ENCODE data around the gene STARD3NL.

The STARD3NL gene

DNA sequence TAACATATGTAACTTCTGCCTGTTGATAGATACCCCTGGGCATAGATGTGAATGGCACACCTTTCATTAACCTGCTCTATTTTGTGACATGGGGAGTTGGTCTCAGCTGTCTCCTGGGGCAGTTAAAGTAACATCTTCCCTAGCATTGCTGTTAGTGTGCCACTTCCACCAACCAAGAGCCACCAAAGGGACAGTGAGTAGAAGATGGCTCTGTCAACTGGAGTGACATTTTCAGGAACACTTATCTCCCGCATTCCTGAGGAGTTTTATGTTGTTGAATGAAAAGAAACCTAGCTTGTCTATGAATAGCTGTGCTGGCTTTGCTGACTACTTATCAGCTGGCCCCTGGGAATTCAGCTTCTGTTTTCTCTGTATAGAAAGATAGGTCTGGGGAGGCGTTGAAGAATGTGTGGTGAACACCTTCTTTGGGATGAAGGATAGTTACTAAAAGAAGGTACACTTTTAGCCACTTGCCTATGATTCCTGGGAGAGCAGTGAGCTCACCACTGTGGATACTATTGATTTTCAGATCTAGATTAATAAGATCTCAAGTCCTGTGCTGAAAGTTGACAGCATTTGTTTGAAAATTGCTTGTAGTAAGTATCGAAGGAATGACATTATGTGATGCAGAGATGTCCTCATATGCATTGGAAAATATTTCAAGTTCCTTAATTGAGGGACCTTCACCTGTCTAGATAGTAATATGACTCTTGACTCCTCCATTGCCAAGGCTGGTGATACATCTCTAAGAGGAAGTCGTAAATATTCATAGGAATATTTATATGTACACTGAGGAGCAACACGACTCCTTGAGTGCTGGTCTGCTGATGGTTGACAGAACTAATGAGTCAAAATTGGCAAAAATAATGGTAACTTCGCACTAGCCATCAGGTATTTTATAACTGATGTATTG is 7.6 kb downstream of the STARD3NL start:
- DNase-seq (ENCODE audit: insufficient read length), result no peak
- TF ChIP-seq TAF1 (IDR thresholded peaks at IDR 0.05; ENCODE audit: borderline replicate concordance, low read depth, low read length) (no peak), POLR2A (IDR thresholded peaks at IDR 0.05; ENCODE audit: low read depth, low read length) (no peak), POLR2AphosphoS5 (IDR thresholded peaks at IDR 0.05; ENCODE audit: low read depth, low read length) (no peak)
- peak; percentile 40 for FAIRE-seq

DNA sequence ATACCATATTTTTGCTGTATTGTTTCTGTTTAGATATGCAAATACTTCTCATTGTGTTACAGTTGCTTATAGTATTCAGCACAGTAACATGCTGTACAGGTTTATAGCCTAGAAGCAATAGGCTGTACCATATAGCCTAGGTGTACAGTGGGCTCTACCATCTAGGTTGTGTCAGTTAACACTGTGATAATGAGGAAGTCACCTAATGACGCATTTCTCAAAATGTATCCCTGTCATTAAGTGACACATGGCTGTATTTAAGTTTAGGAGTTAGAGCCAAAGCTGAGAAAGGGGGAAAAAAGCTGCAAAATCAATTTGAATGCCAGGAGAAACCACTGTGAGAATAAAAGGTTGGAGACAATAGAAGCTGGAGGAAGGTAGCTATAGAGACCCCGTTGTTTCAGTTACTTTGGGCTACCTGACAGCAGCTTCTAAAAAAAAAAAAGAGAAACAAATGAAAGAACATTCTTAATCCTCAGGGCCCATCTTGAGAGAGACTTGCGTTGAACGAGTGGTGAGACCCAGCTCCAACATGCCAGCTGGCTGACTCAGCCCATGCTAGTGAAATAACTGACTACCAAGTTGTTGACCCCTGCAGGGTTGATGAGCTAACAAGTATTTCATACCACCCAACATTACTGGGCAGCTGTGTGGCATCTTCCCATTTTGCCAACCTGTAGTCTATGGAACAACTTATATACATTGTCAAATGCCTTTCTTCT is 8.7 kb downstream of the STARD3NL start:
- no peak for TF ChIP-seq POLR2AphosphoS5 (IDR thresholded peaks at IDR 0.05; ENCODE audit: low read depth, low read length)
- no peak for TF ChIP-seq POLR2A (IDR thresholded peaks at IDR 0.05; ENCODE audit: low read depth, low read length)
- TF ChIP-seq TAF1 (IDR thresholded peaks at IDR 0.05; ENCODE audit: borderline replicate concordance, low read depth, low read length), result no peak
- peak; percentile 53 for FAIRE-seq
- DNase-seq (ENCODE audit: insufficient read length), result no peak

DNA sequence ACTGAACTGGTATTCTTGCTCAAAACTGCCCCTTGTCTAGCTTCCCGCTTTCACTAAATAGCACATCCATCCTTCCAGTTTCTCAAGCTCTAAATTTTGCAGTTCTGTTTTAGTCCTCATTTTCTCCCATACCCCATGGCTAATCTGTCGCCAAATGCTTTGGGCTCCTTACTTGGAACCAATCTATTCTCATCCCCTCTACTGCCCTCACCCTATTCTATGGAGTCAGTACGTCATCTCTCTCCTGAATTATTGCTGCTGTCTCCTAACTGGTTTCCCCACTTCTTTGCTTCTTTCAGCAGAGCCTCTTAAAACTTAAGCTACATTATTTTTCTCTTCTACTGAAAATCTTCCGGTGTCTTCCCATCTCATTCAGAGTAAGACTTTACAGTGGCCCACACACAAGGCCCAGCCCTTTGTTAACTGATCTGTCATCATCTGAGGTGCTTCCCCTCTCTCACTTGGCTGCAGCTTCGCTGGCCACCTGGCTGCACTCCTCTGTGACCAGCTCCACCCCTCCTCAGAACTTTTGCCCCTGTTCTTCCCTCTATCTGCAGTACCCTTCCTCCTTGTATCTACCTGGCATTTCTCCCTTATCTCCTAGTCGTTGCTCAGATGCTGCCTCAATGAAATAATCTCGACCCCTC is 9.9 kb downstream of the STARD3NL start:
- no peak for TF ChIP-seq POLR2AphosphoS5 (IDR thresholded peaks at IDR 0.05; ENCODE audit: low read depth, low read length)
- no peak for TF ChIP-seq TAF1 (IDR thresholded peaks at IDR 0.05; ENCODE audit: borderline replicate concordance, low read depth, low read length)
- TF ChIP-seq POLR2A (IDR thresholded peaks at IDR 0.05; ENCODE audit: low read depth, low read length), result no peak
- FAIRE-seq (peak; percentile 38), DNase-seq (ENCODE audit: insufficient read length) (no peak)

DNA sequence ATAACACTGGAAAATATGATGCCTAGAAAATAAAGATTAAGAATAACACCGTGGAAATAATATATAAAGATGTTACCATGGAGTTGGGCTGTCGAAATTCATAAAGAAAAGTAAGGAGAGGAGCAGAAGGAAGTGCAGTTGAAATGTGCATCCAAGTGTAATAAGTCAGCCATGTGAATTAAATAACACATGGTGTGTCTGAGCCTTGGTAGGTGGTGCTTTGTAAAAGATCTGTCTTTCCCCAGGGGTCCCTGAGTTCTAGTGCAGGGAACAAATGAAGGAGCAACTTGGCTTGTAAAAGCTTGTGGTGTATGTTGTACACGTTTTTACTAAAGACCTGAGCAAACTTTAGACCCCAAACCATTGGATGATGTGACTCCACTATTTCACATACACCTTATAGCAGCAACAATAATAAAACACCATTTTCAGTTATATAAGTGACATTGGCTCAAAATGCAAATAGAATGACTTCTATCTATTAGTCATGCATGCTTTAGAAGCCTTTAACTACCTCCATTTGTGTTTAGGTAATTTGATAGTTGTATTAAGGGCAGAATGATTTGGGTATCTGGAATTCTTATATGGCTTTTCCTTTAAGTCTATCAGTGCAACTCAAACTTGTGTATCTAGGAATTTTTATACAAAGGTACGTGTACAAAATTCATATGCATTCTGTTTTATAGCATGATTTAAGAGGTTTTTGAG is 11.3 kb downstream of the STARD3NL start:
- TF ChIP-seq TAF1 (IDR thresholded peaks at IDR 0.05; ENCODE audit: borderline replicate concordance, low read depth, low read length), result no peak
- no peak for TF ChIP-seq POLR2A (IDR thresholded peaks at IDR 0.05; ENCODE audit: low read depth, low read length)
- TF ChIP-seq POLR2AphosphoS5 (IDR thresholded peaks at IDR 0.05; ENCODE audit: low read depth, low read length), result no peak
- no peak for FAIRE-seq
- DNase-seq (ENCODE audit: insufficient read length), result no peak

DNA sequence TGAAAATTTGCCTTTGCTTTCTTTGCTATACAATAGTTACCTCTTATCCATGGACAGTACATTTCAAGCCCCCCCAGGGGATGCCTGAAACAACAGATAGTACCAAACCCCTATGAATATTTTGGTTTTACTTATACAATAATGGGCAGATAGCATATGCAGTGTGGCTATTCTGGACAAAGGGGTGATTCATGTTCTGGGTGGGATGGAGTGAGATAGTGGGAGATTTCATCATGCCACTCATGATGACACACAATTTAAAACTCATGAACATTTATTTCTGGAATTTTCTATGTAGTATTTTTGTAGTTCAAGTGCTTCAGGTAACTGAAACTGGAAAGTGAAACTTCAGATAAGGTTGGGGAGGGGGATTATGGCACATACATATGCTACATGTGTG is 12.0 kb downstream of the STARD3NL start:
- no peak for FAIRE-seq
- DNase-seq (ENCODE audit: insufficient read length), result no peak
- TF ChIP-seq POLR2AphosphoS5 (IDR thresholded peaks at IDR 0.05; ENCODE audit: low read depth, low read length), result no peak

DNA sequence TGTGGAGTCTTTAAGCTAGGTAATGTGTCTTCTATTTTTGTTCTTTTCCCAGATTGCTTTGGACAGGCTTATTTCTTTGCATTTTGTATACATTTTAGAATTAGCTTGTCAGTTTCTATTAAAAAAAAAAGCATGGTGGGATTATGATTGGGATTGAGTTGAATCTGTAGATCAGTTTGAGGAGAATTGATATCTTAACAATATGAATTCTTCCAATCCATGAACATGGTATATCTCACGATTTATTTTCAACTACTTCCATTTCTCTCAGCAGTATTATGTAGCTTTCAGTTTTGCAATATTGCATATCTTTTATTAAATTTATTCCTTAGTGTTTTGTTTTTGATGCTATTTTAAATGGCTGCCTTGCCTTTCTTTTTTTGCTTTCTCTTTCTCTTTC is 13.7 kb downstream of the STARD3NL start:
- no peak for FAIRE-seq
- no peak for DNase-seq (ENCODE audit: insufficient read length)
- no peak for TF ChIP-seq TAF1 (IDR thresholded peaks at IDR 0.05; ENCODE audit: borderline replicate concordance, low read depth, low read length)
- TF ChIP-seq POLR2A (IDR thresholded peaks at IDR 0.05; ENCODE audit: low read depth, low read length), result no peak
- no peak for TF ChIP-seq POLR2AphosphoS5 (IDR thresholded peaks at IDR 0.05; ENCODE audit: low read depth, low read length)

DNA sequence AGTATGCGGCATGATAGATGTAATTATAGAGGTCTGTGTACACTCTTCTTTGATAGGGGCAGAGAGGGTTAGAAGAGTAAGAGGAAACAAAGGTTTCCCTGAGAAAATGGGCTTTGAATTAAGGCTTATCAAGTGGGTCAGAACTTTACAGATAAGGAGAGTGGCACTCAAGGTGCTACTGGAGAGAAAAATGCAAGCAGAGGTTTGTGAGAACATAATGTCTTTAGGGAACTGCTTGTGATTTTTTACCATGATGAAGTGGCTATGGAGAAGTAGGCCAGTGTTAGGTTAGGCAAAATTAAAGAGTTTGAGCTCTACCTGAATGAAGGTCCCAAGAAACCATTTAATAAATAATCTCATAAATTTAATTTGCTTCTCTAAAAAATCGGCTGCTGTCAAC is 14.3 kb downstream of the STARD3NL start:
- DNase-seq (ENCODE audit: insufficient read length) (no peak), FAIRE-seq (no peak)
- TF ChIP-seq POLR2A (IDR thresholded peaks at IDR 0.05; ENCODE audit: low read depth, low read length), result no peak
- no peak for TF ChIP-seq POLR2AphosphoS5 (IDR thresholded peaks at IDR 0.05; ENCODE audit: low read depth, low read length)

DNA sequence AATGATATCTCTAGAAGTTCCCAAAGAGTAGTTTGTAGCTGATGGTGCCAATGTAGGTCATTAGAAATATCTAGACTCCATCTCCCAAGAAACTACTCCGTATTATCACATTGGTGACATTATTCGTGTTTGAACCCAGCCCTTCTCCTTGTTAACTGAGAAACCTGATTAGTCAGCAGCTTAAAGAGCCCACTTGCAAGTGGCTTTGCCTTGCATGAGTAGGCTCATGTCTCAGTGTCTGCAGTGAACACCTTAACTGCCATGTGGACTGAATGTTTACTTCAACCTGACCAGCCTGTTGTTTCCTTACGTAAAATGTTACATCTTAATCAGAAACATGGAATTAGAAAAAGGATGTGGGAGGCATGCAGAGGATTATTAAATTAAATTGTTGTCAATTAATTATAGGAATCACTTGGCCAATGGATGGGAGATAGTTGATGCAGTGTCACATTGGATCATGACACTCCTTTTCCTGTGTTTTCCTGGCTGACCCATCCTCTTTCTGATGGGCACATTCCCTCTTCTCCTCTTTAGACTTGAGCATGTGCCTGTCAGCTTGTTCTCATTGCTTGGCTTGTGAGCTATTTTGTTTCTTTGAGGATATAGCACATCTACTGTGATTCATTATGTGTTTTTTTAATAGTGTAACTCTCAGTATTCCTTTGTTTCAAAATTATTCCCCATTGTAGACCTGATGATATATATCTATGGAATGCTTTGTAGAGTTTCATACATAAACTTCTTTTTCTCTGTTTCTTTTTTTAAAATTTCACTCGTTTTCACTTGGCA is 18.0 kb downstream of the STARD3NL start:
- DNase-seq (ENCODE audit: insufficient read length) (no peak), FAIRE-seq (peak; percentile 17)
- TF ChIP-seq TAF1 (IDR thresholded peaks at IDR 0.05; ENCODE audit: borderline replicate concordance, low read depth, low read length), result no peak
- no peak for TF ChIP-seq POLR2AphosphoS5 (IDR thresholded peaks at IDR 0.05; ENCODE audit: low read depth, low read length)
- TF ChIP-seq POLR2A (IDR thresholded peaks at IDR 0.05; ENCODE audit: low read depth, low read length), result no peak

DNA sequence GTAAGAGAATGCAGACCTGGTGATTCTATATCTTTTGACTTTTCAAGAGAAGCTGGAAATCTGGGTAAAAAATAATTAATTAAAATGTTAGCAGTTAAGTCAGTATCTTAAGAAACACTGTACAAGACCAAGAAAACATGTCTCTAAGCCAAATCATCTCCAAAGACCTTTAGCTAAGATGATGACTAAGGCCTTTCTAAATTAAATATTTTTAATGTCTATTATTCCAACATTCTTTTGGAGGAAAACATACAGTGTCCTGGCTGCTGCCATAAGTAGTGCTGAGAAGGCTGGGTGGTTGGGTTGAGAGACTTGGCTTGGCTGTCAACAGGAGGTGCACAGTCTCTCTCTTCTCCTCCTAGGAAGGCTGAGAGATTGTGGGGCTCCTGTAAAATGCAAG is 20.3 kb downstream of the STARD3NL start:
- TF ChIP-seq TAF1 (IDR thresholded peaks at IDR 0.05; ENCODE audit: borderline replicate concordance, low read depth, low read length) (no peak), POLR2A (IDR thresholded peaks at IDR 0.05; ENCODE audit: low read depth, low read length) (no peak), POLR2AphosphoS5 (IDR thresholded peaks at IDR 0.05; ENCODE audit: low read depth, low read length) (no peak)
- no peak for FAIRE-seq
- no peak for DNase-seq (ENCODE audit: insufficient read length)

DNA sequence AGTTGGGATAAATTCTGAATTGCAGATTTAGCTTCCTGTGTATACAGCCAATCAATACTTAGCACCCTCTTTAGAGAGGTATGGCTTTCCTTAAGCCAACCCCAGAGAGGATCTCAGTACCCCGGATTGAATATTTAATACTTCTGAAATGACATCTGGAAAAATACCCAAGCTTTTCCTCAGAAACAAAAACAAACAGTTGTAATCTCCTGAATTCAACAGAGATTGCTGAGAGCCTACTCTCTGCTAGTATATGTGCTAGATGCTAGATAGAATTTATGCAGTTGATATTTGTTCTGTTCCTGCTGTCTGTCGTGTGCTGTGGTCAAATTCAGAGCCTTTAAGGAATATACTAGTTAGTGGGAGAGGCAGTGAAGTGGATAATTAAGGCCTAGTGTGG is 21.1 kb downstream of the STARD3NL start:
- DNase-seq (ENCODE audit: insufficient read length) (no peak), FAIRE-seq (no peak)
- TF ChIP-seq POLR2A (IDR thresholded peaks at IDR 0.05; ENCODE audit: low read depth, low read length) (no peak), TAF1 (IDR thresholded peaks at IDR 0.05; ENCODE audit: borderline replicate concordance, low read depth, low read length) (no peak), POLR2AphosphoS5 (IDR thresholded peaks at IDR 0.05; ENCODE audit: low read depth, low read length) (no peak)

All from GM12892 (cell line).